ENCODE measurements around the gene SDK2. TPM values are rescaled to one million over a fixed set of nuclear protein-coding genes. Genes with fewer than 3 reads are reported as not detected.
A peak's percentile ranks its signal among the peaks of the same experiment; 100 is the strongest.

Gene SDK2
- total and polyA plus RNA-seq, 2 of the 4 experiments (the other 2 are of a cell fraction) = under 0.01 to 0.03 TPM

- H3K14ac ChIP-seq (replicated peaks; ENCODE audit: low read depth, low read length) = peak overlapping the region; percentile 95
- H2BK15ac ChIP-seq (ENCODE audit: low read depth, low read length) = peak overlapping the region; percentile 96; the same call in 2 of the 3 replicates
- peak overlapping the region; percentile 92 for H3K4me2 ChIP-seq (ENCODE audit: low read depth, low read length)
- WGBS, 2 experiments (ENCODE audit: extremely low coverage in 2 of 2, insufficient read length in 1 of 2) = 0% methylated on average over 2 of the region's 21 CpGs; no CpG with 5 or more reads in 1 of the 2 experiments
- H2BK5ac ChIP-seq (ENCODE audit: low read depth, low read length, poor library complexity, severe bottlenecking) = peak overlapping the region; percentile 95
- peak overlapping the region; percentile 99 for H2AK5ac ChIP-seq (ENCODE audit: low read depth, low read length)
- H3K4me3 ChIP-seq (ENCODE audit: insufficient read depth, low read depth, low read length) = peak overlapping the region; percentile 76
- H3K23ac ChIP-seq (ENCODE audit: low read depth, low read length) = peak overlapping the region; percentile 95
- peaks cover 3% of the 10 kb centered on the region; the same call in 1 of the 2 replicates for H3K36me3 ChIP-seq (ENCODE audit: control insufficient read depth, insufficient read depth, low read length)
- ChIA-PET CTCF (interaction anchor here (0.7 to 2.6 kb wide), 5 partner anchors 19 to 60 kb away, joined by 3 to 13 read pairs (median 3); no protein-coding TSS in a partner anchor), POLR2A (ENCODE audit: unreplicated experiment) (interaction anchor here (0.6 to 1.0 kb wide), 2 partner anchors 14 to 19 kb away, joined by 5 to 10 read pairs; no protein-coding TSS in a partner anchor)
- H3K56ac ChIP-seq (ENCODE audit: extremely low read depth, insufficient read depth, low read length) = peak overlapping the region; percentile 96
- H4K20me1 ChIP-seq (ENCODE audit: insufficient read depth, low read length) = peaks cover 3% of the 10 kb centered on the region; the same call in 1 of the 2 replicates
- DNase-seq (no peak), ATAC-seq (ENCODE audit: low read depth) (no peak; the same call in 1 of the 2 replicates)
- H2BK20ac ChIP-seq (ENCODE audit: low read depth, low read length) = peak overlapping the region; percentile 22; the same call in 1 of the 2 replicates
- peak overlapping the region; percentile 92 for H4K5ac ChIP-seq (ENCODE audit: low read depth, low read length)
- peak overlapping the region; percentile 94 for H4K91ac ChIP-seq (ENCODE audit: insufficient read depth, low read depth, low read length)
- H3K4ac ChIP-seq (ENCODE audit: low read depth, low read length) = peak overlapping the region; percentile 98
- peaks cover 27% of the 10 kb centered on the region for H3K4me1 ChIP-seq (ENCODE audit: control insufficient read depth, insufficient read depth, low read length)
- peak; percentile 58; the same call in 1 of the 2 replicates for TF ChIP-seq USF2 (IDR thresholded peaks at IDR 0.05; ENCODE audit: low read depth, low read length)
- TF ChIP-seq MXI1 (IDR thresholded peaks at IDR 0.05; ENCODE audit: borderline replicate concordance, low read depth, low read length) = 0 out of 2 replicates have a peak, but pooled peaks have one; percentile 11
- TF ChIP-seq RCOR1 (IDR thresholded peaks at IDR 0.05; ENCODE audit: insufficient replicate concordance, low read length) = no peak
- TF ChIP-seq SMC3 (IDR thresholded peaks at IDR 0.05; ENCODE audit: low read depth, low read length) = no peak
- peak overlapping the region; percentile 97 for H2AK9ac ChIP-seq (replicated peaks; ENCODE audit: low read depth, low read length, poor library complexity)
- peak overlapping the region; percentile 99 for H3K27ac ChIP-seq (ENCODE audit: insufficient read depth, low read length)
- H3K18ac ChIP-seq (ENCODE audit: low read depth, low read length) = peak overlapping the region; percentile 92
- H3K27me3 ChIP-seq (ENCODE audit: control insufficient read depth, insufficient read depth, low read length) = no peaks in the 10 kb centered on the region
- in situ Hi-C loops (cut with MboI; ENCODE audit: low sequenced_read_pairs) = loop anchor here (5.0 kb wide), 1 partner anchor 62 kb away; no protein-coding TSS in a partner anchor
- H2BK120ac ChIP-seq (ENCODE audit: low read depth, low read length) = peak overlapping the region; percentile 87
- intact Hi-C loops (cut with micrococcal nuclease) = loop anchor here (2.0 kb wide), 1 partner anchor 33 kb away; no protein-coding TSS in a partner anchor
- peaks cover 10% of the 10 kb centered on the region for H3K9me1 ChIP-seq (ENCODE audit: insufficient read depth, low read length)
- peak overlapping the region; percentile 80 to 82 for H4K8ac ChIP-seq (ENCODE audit: low read depth in 2 of 2, low read length in 2 of 2)
- peak overlapping the region; percentile 76 for H2AFZ ChIP-seq (replicated peaks; ENCODE audit: low read length, poor library complexity)
- dilution Hi-C loops (cut with HindIII; ENCODE audit: low sequenced_read_pairs, unreplicated experiment) = no loop called here
- no peaks in the 10 kb centered on the region for H3K9me3 ChIP-seq (ENCODE audit: control insufficient read depth, insufficient read depth, low read length)
- peak overlapping the region; percentile 99 for H3K9ac ChIP-seq (ENCODE audit: low read depth, low read length)
- BruUV-seq (replicated peaks) = no TSS peak
- peaks cover 9 to 38% of the 10 kb centered on the region in 2 experiments; a peak in 3 of 4 replicates for H3K79me1 ChIP-seq (ENCODE audit: low read depth in 1 of 2, low read length in 2 of 2)
These were observed 334.3 kb downstream of the SDK2 start for GRCh38 chr17:73309727-73310596.
